ENCODE results near the gene KIN.
"Not testable (repeated sequence)": the region's sequence is repeated elsewhere in the genome, so short reads cannot be mapped to it uniquely, and the experiment has no call there.

The KIN gene

GRCh38 chr10:7756360-7756992 is 31.3 kb downstream of the KIN start:
- no peak overlapping the region for H3K9ac ChIP-seq (ENCODE audit: low read length)
- H3K9me3 ChIP-seq (ENCODE audit: control insufficient read depth, low read length), result no peaks in the 10 kb centered on the region
- H3K4me1 ChIP-seq (ENCODE audit: control insufficient read depth, insufficient read depth, low read length), result no peaks in the 10 kb centered on the region
- H3K4me3 ChIP-seq (ENCODE audit: low read length), result no peak overlapping the region
- H3K27me3 ChIP-seq (ENCODE audit: control insufficient read depth, insufficient read depth, low read length), result no peaks in the 10 kb centered on the region
- H3K36me3 ChIP-seq (ENCODE audit: control insufficient read depth, insufficient read depth, low read length), result no peaks in the 10 kb centered on the region

GRCh38 chr10:7755103-7755502 is 32.7 kb downstream of the KIN start:
- H3K4me1 ChIP-seq (ENCODE audit: control insufficient read depth, insufficient read depth, low read length), result no peaks in the 10 kb centered on the region
- no peaks in the 10 kb centered on the region for H3K36me3 ChIP-seq (ENCODE audit: control insufficient read depth, insufficient read depth, low read length)
- H3K4me3 ChIP-seq (ENCODE audit: low read length), result no peak overlapping the region
- no peaks in the 10 kb centered on the region for H3K27me3 ChIP-seq (ENCODE audit: control insufficient read depth, insufficient read depth, low read length)
- H3K9me3 ChIP-seq (ENCODE audit: control insufficient read depth, low read length), result no peaks in the 10 kb centered on the region
- no peak overlapping the region for H3K9ac ChIP-seq (ENCODE audit: low read length)

GRCh38 chr10:7752251-7752650 is 35.5 kb downstream of the KIN start:
- Histone ChIP-seq H3K4me3 (ENCODE audit: low read length) (no peak overlapping the region), H3K36me3 (ENCODE audit: control insufficient read depth, insufficient read depth, low read length) (no peaks in the 10 kb centered on the region), H3K9me3 (ENCODE audit: control insufficient read depth, low read length) (no peaks in the 10 kb centered on the region), H3K27me3 (ENCODE audit: control insufficient read depth, insufficient read depth, low read length) (no peaks in the 10 kb centered on the region), H3K4me1 (ENCODE audit: control insufficient read depth, insufficient read depth, low read length) (no peaks in the 10 kb centered on the region), H3K9ac (ENCODE audit: low read length) (no peak overlapping the region)

- Histone ChIP-seq H3K27me3 (ENCODE audit: control insufficient read depth, insufficient read depth, low read length) (no peaks in the 10 kb centered on the region), H3K9me3 (ENCODE audit: control insufficient read depth, low read length) (no peaks in the 10 kb centered on the region), H3K4me1 (ENCODE audit: control insufficient read depth, insufficient read depth, low read length) (no peaks in the 10 kb centered on the region), H3K4me3 (ENCODE audit: low read length) (no peak overlapping the region), H3K9ac (ENCODE audit: low read length) (no peak overlapping the region), H3K36me3 (ENCODE audit: control insufficient read depth, insufficient read depth, low read length) (no peaks in the 10 kb centered on the region)
Measured at GRCh38 chr10:7750222-7750621, 37.6 kb downstream of the KIN start.

DNA sequence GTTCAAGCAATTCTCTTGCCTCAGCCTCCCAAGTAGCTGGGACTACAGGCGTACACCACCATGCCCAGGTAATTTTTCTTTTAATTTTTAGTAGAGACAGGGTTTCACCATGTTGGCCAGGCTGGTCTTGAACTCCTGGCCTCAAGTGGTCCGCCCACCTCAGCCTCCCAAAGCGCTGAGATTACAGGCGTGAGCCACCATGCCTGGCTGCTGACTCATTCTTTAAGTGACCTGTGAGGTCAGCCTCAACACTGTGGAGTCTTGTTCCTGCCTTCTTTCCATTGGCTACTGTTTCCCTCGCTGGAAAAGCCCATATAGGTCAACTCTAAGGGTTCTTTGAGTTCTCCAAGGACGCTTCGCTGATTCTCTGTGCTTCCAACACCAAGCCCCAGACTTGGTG is 39.2 kb downstream of the KIN start:
- H3K4me1 ChIP-seq (ENCODE audit: control insufficient read depth, insufficient read depth, low read length); H3K9me3 ChIP-seq (ENCODE audit: control insufficient read depth, low read length); H3K27me3 ChIP-seq (ENCODE audit: control insufficient read depth, insufficient read depth, low read length); H3K4me3 ChIP-seq (ENCODE audit: low read length); H3K9ac ChIP-seq (ENCODE audit: low read length); H3K36me3 ChIP-seq (ENCODE audit: control insufficient read depth, insufficient read depth, low read length): not testable (repeated sequence)

GRCh38 chr10:7744307-7744706 is 43.5 kb downstream of the KIN start:
- H3K4me1 ChIP-seq (ENCODE audit: control insufficient read depth, insufficient read depth, low read length), result no peaks in the 10 kb centered on the region
- H3K9ac ChIP-seq (ENCODE audit: low read length), result no peak overlapping the region
- no peaks in the 10 kb centered on the region for H3K9me3 ChIP-seq (ENCODE audit: control insufficient read depth, low read length)
- H3K27me3 ChIP-seq (ENCODE audit: control insufficient read depth, insufficient read depth, low read length), result no peaks in the 10 kb centered on the region
- H3K36me3 ChIP-seq (ENCODE audit: control insufficient read depth, insufficient read depth, low read length), result no peaks in the 10 kb centered on the region
- H3K4me3 ChIP-seq (ENCODE audit: low read length), result no peak overlapping the region

DNA sequence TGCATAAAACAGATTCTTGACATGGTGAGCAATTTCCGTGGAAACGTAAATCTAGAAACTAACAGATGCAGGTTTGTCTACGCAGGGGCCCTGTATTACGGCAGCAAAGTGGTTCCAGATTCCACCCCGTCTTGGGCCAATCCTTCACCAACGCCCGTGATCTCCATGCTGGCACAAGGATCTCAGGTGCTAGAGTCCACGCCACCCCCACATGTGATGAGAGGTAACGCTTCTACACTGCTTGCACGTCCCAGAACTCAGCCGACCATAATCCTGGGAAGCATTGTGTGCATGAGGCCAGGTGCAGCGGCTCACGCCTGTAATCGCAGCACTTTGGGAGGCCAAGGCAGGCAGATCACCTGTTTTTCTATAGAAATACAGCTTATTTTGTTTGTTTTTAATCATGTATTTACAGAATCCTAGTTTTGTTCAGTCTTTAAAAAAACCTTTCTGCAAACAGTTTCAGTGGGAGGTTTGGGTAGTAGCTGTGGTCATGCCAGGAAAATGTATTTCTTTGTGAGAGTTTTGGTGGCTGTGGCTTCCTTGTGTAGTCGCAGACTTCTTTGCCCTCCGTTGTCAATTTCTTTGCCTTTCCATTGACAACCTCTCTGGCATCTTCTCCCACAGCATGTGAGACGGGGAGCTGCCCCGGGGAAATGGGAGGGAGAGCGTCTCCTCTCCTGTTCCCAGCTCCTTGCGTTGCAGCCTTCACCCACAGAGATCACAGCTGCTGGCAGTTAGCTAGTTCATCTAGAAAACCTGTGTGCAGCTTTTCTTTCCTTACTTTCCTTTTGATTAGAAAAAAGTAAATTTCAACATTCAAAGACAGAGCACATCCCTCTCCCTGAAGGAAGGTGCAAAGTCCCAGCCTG is 49.0 kb downstream of the KIN start:
- Histone ChIP-seq H3K36me3 (ENCODE audit: control insufficient read depth, insufficient read depth, low read length) (no peaks in the 10 kb centered on the region), H3K4me3 (ENCODE audit: low read length) (no peak overlapping the region), H3K9ac (ENCODE audit: low read length) (no peak overlapping the region), H3K4me1 (ENCODE audit: control insufficient read depth, insufficient read depth, low read length) (no peaks in the 10 kb centered on the region), H3K27me3 (ENCODE audit: control insufficient read depth, insufficient read depth, low read length) (no peaks in the 10 kb centered on the region), H3K9me3 (ENCODE audit: control insufficient read depth, low read length) (no peaks in the 10 kb centered on the region)

DNA sequence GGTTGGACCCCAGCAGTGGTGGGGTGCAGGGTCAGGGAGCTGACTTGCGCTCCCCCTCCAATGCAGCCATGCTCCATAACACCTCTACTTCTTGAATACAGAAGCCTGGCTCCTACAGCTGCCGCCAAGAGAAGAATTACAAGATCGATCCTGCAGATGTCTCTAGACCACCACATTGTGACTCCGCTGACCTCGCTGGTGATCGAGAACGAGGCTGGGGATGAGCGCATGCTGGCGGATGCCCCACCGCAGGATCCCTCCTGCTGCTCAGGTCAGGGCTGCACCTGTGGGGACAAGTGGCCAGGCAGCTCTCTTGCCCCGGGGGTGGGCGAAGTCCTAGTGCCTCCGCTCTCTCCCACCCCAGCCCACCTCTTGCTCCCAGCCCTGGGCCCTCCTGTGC is 53.0 kb downstream of the KIN start:
- no peaks in the 10 kb centered on the region for H3K4me1 ChIP-seq (ENCODE audit: control insufficient read depth, insufficient read depth, low read length)
- no peaks in the 10 kb centered on the region for H3K27me3 ChIP-seq (ENCODE audit: control insufficient read depth, insufficient read depth, low read length)
- H3K4me3 ChIP-seq (ENCODE audit: low read length), result no peak overlapping the region
- no peaks in the 10 kb centered on the region for H3K9me3 ChIP-seq (ENCODE audit: control insufficient read depth, low read length)
- no peak overlapping the region for H3K9ac ChIP-seq (ENCODE audit: low read length)
- H3K36me3 ChIP-seq (ENCODE audit: control insufficient read depth, insufficient read depth, low read length), result no peaks in the 10 kb centered on the region

DNA sequence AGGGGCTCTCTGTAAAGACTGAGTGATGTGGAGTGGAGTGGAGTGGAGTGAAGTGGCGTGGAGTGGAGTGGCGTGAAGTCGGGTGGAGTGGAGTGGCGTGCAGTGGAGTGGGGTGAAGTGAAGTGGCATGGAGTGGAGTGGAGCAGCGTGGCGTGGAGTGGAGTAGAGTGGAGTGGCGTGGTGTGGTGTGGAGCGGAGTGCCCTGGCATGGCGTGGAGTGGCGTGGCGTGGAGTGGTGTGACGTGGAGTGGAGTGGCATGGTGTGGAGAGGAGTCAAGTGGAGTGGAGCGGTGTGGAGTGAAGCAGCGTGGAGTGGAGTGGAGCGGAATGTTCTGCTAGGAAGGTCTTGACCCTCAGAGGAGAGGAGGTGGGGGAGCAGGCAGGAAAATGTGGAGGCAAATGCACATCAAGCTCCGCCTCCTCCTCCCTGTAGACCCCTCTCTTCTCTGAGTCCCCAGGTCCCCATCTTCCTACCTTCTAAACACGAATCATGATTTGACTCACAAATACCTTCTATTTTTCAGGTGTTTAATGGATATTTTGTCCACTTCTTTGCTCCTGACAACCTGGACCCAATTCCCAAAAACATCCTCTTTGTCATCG is 64.8 kb downstream of the KIN start:
- H3K4me1 ChIP-seq (ENCODE audit: control insufficient read depth, insufficient read depth, low read length), result no peaks in the 10 kb centered on the region
- no peaks in the 10 kb centered on the region for H3K36me3 ChIP-seq (ENCODE audit: control insufficient read depth, insufficient read depth, low read length)
- H3K9me3 ChIP-seq (ENCODE audit: control insufficient read depth, low read length), result no peaks in the 10 kb centered on the region
- H3K9ac ChIP-seq (ENCODE audit: low read length), result no peak overlapping the region
- no peaks in the 10 kb centered on the region for H3K27me3 ChIP-seq (ENCODE audit: control insufficient read depth, insufficient read depth, low read length)
- H3K4me3 ChIP-seq (ENCODE audit: low read length), result no peak overlapping the region

- no peak overlapping the region for H3K9ac ChIP-seq (ENCODE audit: low read length)
- no peaks in the 10 kb centered on the region for H3K27me3 ChIP-seq (ENCODE audit: control insufficient read depth, insufficient read depth, low read length)
Measured at GRCh38 chr10:7720478-7720877, 67.3 kb downstream of the KIN start.

DNA sequence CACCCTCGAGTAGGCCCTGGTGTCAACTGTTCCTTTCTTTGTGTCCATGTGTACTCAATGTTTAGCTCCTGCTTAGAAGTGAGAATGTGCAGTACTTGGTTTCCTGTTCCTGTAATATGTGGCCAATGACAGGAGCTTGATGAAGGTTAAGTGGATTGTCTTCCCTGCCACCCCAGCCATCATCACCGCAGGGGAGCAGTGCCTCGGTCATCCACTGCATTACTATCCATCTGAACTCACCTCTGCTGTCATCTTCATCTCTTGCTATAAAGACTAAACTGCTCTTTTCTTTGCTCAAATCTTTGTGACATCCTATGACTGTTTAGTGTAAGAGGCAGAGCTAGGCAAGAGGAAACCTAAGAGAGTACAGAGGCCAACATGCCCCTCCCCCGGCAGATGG is 69.1 kb downstream of the KIN start:
- H3K4me1 ChIP-seq (ENCODE audit: control insufficient read depth, insufficient read depth, low read length), result no peaks in the 10 kb centered on the region
- H3K9ac ChIP-seq (ENCODE audit: low read length), result no peak overlapping the region
- H3K4me3 ChIP-seq (ENCODE audit: low read length), result no peak overlapping the region
- H3K9me3 ChIP-seq (ENCODE audit: control insufficient read depth, low read length), result no peaks in the 10 kb centered on the region
- H3K27me3 ChIP-seq (ENCODE audit: control insufficient read depth, insufficient read depth, low read length), result no peaks in the 10 kb centered on the region
- no peaks in the 10 kb centered on the region for H3K36me3 ChIP-seq (ENCODE audit: control insufficient read depth, insufficient read depth, low read length)

More at GRCh38 chr10:7720478-7720877, 67.3 kb downstream of the KIN start:
- Histone ChIP-seq H3K4me3 (ENCODE audit: low read length) (no peak overlapping the region), H3K9me3 (ENCODE audit: control insufficient read depth, low read length) (no peaks in the 10 kb centered on the region), H3K36me3 (ENCODE audit: control insufficient read depth, insufficient read depth, low read length) (no peaks in the 10 kb centered on the region), H3K4me1 (ENCODE audit: control insufficient read depth, insufficient read depth, low read length) (no peaks in the 10 kb centered on the region)

- no peaks in the 10 kb centered on the region for H3K9me3 ChIP-seq (ENCODE audit: control insufficient read depth, low read length)
- no peak overlapping the region for H3K9ac ChIP-seq (ENCODE audit: low read length)
- H3K36me3 ChIP-seq (ENCODE audit: control insufficient read depth, insufficient read depth, low read length), result no peaks in the 10 kb centered on the region
- H3K4me3 ChIP-seq (ENCODE audit: low read length), result no peak overlapping the region
- no peaks in the 10 kb centered on the region for H3K4me1 ChIP-seq (ENCODE audit: control insufficient read depth, insufficient read depth, low read length)
- no peaks in the 10 kb centered on the region for H3K27me3 ChIP-seq (ENCODE audit: control insufficient read depth, insufficient read depth, low read length)
Measured at GRCh38 chr10:7717767-7718166, 70.0 kb downstream of the KIN start.
